MCF 10A (cell line): ENCODE results near the gene FBXW5. TPM values are rescaled to one million over a fixed set of nuclear protein-coding genes. Genes with fewer than 3 reads are reported as not detected.
A peak's percentile ranks its signal among the peaks of the same experiment; 100 is the strongest.

ENCODE experiments used
- BruUV-seq: library from RNA; stranded (reverse); fragments of 400-500 nt; replicated peaks from 2 replicates; lab custom pipeline; 2021; lab: Mats Ljungman, UMichigan
- CTCF ChIA-PET: fragments of 300-600 bp; sonication (Branson Sonifier 250); formaldehyde crosslinking; extraction: SDS; loops from one replicate; lab custom pipeline; 2021; ENCODE audit warnings: antibody characterized with exemption, inconsistent platforms; lab: Yijun Ruan, JAX
- POLR2A ChIA-PET: fragments of 300-600, 350-650 bp; sonication (Branson Sonifier 250); formaldehyde crosslinking; extraction: SDS; loops from one replicate; lab custom pipeline; 2020; ENCODE audit warnings: antibody characterized with exemption, inconsistent platforms; lab: Yijun Ruan, JAX
- DNase-seq: peaks from one replicate; pipeline ENCODE4 v3.0.0-alpha.2; 2018; ENCODE audit not compliant: unreplicated experiment
- H3K27ac Mint-ChIP-seq: one replicate; pipeline ENCODE4 v1.8.0; 2022; ENCODE audit warnings: mild to moderate bottlenecking, low read depth, mixed read lengths; ENCODE audit not compliant: unreplicated experiment
- H3K27me3 Mint-ChIP-seq: one replicate; pipeline ENCODE4 v1.8.0; 2022; ENCODE audit warnings: mixed read lengths; ENCODE audit not compliant: insufficient read depth, unreplicated experiment
- H3K36me3 Mint-ChIP-seq: one replicate; pipeline ENCODE4 v1.8.0; 2022; ENCODE audit warnings: mild to moderate bottlenecking, moderate library complexity, mixed read lengths; ENCODE audit not compliant: insufficient read depth, unreplicated experiment
- H3K4me1 Mint-ChIP-seq: one replicate; pipeline ENCODE4 v1.8.0; 2022; ENCODE audit warnings: mixed read lengths; ENCODE audit not compliant: insufficient read depth, unreplicated experiment
- H3K4me3 Mint-ChIP-seq: one replicate; pipeline ENCODE4 v1.8.0; 2022; ENCODE audit warnings: mild to moderate bottlenecking, moderate library complexity, mixed read lengths; ENCODE audit not compliant: unreplicated experiment
- H3K9me3 Mint-ChIP-seq: one replicate; pipeline ENCODE4 v1.8.0; 2022; ENCODE audit warnings: mixed read lengths; ENCODE audit not compliant: unreplicated experiment
- CTCF ChIP-seq: fragments of 200-600 bp; IDR thresholded peaks from one replicate; pipeline ENCODE4 v1.8.0; 2022; ENCODE audit warnings: antibody characterized with exemption, mild to moderate bottlenecking; ENCODE audit not compliant: unreplicated experiment
- intact Hi-C: fragments of 100-400 bp; cut with micrococcal nuclease; formaldehyde crosslinking; loops from 2 replicates; pipeline ENCODE4 v1.14.1; 2022
- total RNA-seq: library from RNA; stranded (reverse); gene quantifications from 2 replicates; pipeline ENCODE4 v1.2.3, GENCODE V29; 2022

Gene FBXW5
- total RNA-seq, 1 experiment from 2014 or later, result 100 TPM

DNA sequence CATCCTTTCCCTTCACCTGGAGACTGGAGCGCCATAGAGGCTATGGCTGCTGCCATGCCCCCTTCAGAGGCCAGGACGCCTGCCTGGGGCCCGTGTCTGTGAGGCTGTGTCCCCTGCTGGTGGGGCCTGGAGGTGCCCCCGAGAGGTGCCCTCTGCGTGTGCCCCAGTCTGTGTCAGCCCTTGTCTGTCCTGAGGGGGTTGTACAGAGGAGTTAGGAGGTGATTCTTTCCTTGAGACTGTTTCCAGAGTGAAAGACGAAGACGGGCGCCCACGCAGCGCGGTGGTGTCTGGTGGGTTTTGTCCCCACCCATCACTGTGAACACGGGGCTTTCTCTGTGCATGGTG lies 33.7 kb downstream of the FBXW5 start:
- CTCF ChIA-PET, result interaction anchor here (1.0 kb wide), 1 partner anchor 124 kb away, joined by 3 read pairs; no protein-coding TSS in a partner anchor

DNA sequence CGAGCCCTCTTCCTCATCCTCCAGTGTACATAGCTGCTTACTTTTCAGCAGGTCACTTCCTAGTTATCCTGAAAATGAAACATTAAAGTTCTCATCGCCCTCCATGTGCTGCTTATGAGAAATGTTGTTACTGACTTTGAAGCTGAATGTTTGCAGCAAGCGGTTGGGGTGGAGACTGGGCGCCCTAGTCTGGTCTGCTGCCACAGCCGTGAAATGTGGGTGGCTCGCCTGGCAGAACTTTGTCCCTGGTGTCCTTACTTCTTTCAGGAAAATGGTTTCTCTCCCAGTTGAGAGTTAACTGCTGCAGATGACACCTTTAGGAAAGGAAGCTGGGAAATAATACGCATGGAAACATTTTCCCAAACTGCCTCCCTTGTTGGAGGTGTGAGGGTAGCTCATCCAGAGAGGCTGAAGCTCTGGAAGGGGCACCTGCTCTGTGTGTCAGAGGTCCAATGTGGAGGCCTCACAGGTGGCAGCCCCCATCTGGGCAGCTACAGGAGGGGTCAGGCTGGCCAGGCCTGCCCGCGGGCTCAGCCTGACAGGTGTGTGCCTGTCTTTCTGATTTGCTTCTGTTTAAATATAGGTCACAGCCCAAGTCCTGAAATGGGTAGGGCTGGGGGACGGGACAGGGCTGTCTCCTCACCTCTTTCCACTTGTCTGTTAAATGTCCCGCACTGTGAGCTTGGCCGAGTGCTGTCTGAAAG lies 34.2 kb downstream of the FBXW5 start:
- H3K36me3 Mint-ChIP-seq, result peaks cover 53% of the 10 kb centered on the region
- DNase-seq, result no peak
- ChIA-PET POLR2A (no interaction called here), CTCF (interaction anchor here (0.7 kb wide), 1 partner anchor 470 kb away, joined by 3 read pairs; no protein-coding TSS in a partner anchor)
- no peaks in the 10 kb centered on the region for H3K27me3 Mint-ChIP-seq
- BruUV-seq, result no TSS peak
- TF ChIP-seq CTCF, result no peak
- no peak overlapping the region for H3K27ac Mint-ChIP-seq
- H3K9me3 Mint-ChIP-seq, result no peaks in the 10 kb centered on the region
- intact Hi-C loops, result no loop called here
- no peak overlapping the region for H3K4me3 Mint-ChIP-seq
- no peaks in the 10 kb centered on the region for H3K4me1 Mint-ChIP-seq

More for the DNA sequence above, 33.7 kb downstream of the FBXW5 start:
- Mint-ChIP-seq H3K36me3 (peaks cover 55% of the 10 kb centered on the region), H3K27me3 (no peaks in the 10 kb centered on the region), H3K27ac (no peak overlapping the region), H3K9me3 (no peaks in the 10 kb centered on the region), H3K4me1 (no peaks in the 10 kb centered on the region), H3K4me3 (no peak overlapping the region)
- POLR2A ChIA-PET, result no interaction called here
- no TSS peak for BruUV-seq
- DNase-seq, result no peak
- intact Hi-C loops, result no loop called here
- no peak for TF ChIP-seq CTCF

- no peak overlapping the region for H3K4me3 Mint-ChIP-seq
- H3K4me1 Mint-ChIP-seq, result no peaks in the 10 kb centered on the region
- H3K27ac Mint-ChIP-seq, result peak overlapping the region; percentile 35
- H3K36me3 Mint-ChIP-seq, result peaks cover 57% of the 10 kb centered on the region
- H3K9me3 Mint-ChIP-seq, result no peaks in the 10 kb centered on the region
- ChIA-PET CTCF (interaction anchor here (0.7 to 1.3 kb wide), 2 partner anchors 10 to 122 kb away, joined by 3 to 5 read pairs; no protein-coding TSS in a partner anchor), POLR2A (interaction anchor here (0.6 kb wide), 1 partner anchor 11 kb away, joined by 4 read pairs; no protein-coding TSS in a partner anchor)
- BruUV-seq, result no TSS peak
- intact Hi-C loops, result no loop called here
- H3K27me3 Mint-ChIP-seq, result no peaks in the 10 kb centered on the region
- no peak for TF ChIP-seq CTCF
- no peak for DNase-seq
Observed at GRCh38 chr9:136907011-136907914, 37.3 kb downstream of the FBXW5 start.

GRCh38 chr9:136906266-136906665 lies 38.3 kb downstream of the FBXW5 start:
- no peak overlapping the region for H3K27ac Mint-ChIP-seq
- peaks cover 9% of the 10 kb centered on the region for H3K4me1 Mint-ChIP-seq
- peaks cover 52% of the 10 kb centered on the region for H3K36me3 Mint-ChIP-seq
- intact Hi-C loops, result no loop called here
- ChIA-PET CTCF (no interaction called here), POLR2A (no interaction called here)
- no peaks in the 10 kb centered on the region for H3K9me3 Mint-ChIP-seq
- no peak for DNase-seq
- no peaks in the 10 kb centered on the region for H3K27me3 Mint-ChIP-seq
- no peak for TF ChIP-seq CTCF
- no TSS peak for BruUV-seq
- H3K4me3 Mint-ChIP-seq, result no peak overlapping the region
